GM21390 (cell line): Measurements from ENCODE around the gene RIPK1.

Source experiments
- ATAC-seq: cut with Tn5 transposase; IDR thresholded peaks from one replicate; pipeline ENCODE4 v1.9.1; 2021; ENCODE audit not compliant: unreplicated experiment

Gene RIPK1

GRCh38 chr6:3159805-3160781, 91.8 kb downstream of the RIPK1 start:
- ATAC-seq: no peak

- no peak for ATAC-seq
These were observed 93.8 kb downstream of the RIPK1 start for GRCh38 chr6:3162067-3162497.

- ATAC-seq: peak; percentile 69
These were observed 94.4 kb downstream of the RIPK1 start for GRCh38 chr6:3162565-3163247.

GRCh38 chr6:3163248-3163594, 94.9 kb downstream of the RIPK1 start:
- peak; percentile 14 for ATAC-seq

- ATAC-seq: no peak
These were observed 96.1 kb downstream of the RIPK1 start for GRCh38 chr6:3164388-3164787.
